ENCODE measurements around the gene ACKR2.

Gene ACKR2

DNA sequence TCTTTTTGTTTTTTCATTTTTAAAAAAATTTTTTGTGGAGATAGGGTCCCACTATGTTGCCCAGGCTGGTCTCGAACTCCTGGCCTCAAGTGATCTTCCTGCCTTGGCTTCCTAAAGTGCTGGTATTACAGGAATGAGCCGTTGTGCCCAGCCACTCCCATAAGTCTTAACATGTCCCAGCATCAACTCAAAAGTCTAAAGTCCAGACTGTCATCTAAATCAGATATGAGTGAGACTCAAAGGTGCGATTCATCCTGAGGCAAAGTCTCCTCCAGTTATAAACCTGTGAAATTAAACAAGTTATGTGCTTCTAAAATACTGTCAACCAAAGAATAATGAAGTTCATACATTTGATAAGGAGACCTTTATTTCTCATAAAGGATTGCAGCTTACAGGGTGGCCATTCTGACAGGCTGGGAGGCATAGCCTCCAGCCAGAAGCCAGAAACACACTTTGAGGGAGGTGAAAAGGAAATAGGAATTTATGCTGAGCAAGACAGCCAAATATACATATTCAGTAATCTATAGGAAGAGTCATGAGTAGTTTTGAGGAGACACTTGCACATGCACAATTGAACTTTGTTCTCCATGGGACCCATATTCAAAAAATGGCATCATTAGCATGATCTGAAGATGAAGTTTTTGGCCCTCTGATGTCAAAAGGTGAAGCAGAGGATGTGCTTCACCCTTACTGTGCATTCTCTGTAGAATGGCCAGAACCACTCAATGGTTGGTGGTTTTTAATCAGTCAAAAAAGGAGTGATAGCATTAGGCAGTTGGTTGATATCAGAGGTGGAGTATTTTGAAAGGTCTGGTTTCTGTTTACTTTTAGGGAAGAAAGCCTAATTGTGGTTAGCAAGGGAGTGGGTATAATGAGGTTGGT, 85.7 kb downstream of the ACKR2 start (continued):
- TF ChIP-seq, protein P1, sequence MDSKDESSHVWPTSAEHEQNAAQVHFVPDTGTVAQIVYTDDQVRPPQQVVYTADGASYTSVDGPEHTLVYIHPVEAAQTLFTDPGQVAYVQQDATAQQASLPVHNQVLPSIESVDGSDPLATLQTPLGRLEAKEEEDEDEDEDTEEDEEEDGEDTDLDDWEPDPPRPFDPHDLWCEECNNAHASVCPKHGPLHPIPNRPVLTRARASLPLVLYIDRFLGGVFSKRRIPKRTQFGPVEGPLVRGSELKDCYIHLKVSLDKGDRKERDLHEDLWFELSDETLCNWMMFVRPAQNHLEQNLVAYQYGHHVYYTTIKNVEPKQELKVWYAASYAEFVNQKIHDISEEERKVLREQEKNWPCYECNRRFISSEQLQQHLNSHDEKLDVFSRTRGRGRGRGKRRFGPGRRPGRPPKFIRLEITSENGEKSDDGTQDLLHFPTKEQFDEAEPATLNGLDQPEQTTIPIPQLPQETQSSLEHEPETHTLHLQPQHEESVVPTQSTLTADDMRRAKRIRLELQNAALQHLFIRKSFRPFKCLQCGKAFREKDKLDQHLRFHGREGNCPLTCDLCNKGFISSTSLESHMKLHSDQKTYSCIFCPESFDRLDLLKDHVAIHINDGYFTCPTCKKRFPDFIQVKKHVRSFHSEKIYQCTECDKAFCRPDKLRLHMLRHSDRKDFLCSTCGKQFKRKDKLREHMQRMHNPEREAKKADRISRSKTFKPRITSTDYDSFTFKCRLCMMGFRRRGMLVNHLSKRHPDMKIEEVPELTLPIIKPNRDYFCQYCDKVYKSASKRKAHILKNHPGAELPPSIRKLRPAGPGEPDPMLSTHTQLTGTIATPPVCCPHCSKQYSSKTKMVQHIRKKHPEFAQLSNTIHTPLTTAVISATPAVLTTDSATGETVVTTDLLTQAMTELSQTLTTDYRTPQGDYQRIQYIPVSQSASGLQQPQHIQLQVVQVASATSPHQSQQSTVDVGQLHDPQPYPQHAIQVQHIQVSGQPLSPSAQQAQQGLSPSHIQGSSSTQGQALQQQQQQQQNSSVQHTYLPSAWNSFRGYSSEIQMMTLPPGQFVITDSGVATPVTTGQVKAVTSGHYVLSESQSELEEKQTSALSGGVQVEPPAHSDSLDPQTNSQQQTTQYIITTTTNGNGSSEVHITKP (tag by site-specific recombination; IDR thresholded peaks at IDR 0.05), result peak; percentile 93
- no peak for TF ChIP-seq PRDM1 (tag by site-specific recombination; IDR thresholded peaks at IDR 0.05)
- no peak for TF ChIP-seq ZNF654 (tag by site-specific recombination; IDR thresholded peaks at IDR 0.05; ENCODE audit: low read depth)
- TF ChIP-seq, protein P2, sequence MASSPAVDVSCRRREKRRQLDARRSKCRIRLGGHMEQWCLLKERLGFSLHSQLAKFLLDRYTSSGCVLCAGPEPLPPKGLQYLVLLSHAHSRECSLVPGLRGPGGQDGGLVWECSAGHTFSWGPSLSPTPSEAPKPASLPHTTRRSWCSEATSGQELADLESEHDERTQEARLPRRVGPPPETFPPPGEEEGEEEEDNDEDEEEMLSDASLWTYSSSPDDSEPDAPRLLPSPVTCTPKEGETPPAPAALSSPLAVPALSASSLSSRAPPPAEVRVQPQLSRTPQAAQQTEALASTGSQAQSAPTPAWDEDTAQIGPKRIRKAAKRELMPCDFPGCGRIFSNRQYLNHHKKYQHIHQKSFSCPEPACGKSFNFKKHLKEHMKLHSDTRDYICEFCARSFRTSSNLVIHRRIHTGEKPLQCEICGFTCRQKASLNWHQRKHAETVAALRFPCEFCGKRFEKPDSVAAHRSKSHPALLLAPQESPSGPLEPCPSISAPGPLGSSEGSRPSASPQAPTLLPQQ (tag by site-specific recombination; IDR thresholded peaks at IDR 0.05), result no peak
- no peak for TF ChIP-seq ZNF629 (tag by site-specific recombination; IDR thresholded peaks at IDR 0.05)
- no peak for TF ChIP-seq SP2 (tag by site-specific recombination; IDR thresholded peaks at IDR 0.05)
- TF ChIP-seq, protein P3, sequence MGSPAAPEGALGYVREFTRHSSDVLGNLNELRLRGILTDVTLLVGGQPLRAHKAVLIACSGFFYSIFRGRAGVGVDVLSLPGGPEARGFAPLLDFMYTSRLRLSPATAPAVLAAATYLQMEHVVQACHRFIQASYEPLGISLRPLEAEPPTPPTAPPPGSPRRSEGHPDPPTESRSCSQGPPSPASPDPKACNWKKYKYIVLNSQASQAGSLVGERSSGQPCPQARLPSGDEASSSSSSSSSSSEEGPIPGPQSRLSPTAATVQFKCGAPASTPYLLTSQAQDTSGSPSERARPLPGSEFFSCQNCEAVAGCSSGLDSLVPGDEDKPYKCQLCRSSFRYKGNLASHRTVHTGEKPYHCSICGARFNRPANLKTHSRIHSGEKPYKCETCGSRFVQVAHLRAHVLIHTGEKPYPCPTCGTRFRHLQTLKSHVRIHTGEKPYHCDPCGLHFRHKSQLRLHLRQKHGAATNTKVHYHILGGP (tag by site-specific recombination; IDR thresholded peaks at IDR 0.05), result no peak
- no peak for TF ChIP-seq TRIM28 (IDR thresholded peaks at IDR 0.05; ENCODE audit: borderline replicate concordance, low read length)
- no peak for TF ChIP-seq TCF7L2 (IDR thresholded peaks at IDR 0.05; ENCODE audit: borderline replicate concordance, low read depth, low read length)
- TF ChIP-seq, protein P4, sequence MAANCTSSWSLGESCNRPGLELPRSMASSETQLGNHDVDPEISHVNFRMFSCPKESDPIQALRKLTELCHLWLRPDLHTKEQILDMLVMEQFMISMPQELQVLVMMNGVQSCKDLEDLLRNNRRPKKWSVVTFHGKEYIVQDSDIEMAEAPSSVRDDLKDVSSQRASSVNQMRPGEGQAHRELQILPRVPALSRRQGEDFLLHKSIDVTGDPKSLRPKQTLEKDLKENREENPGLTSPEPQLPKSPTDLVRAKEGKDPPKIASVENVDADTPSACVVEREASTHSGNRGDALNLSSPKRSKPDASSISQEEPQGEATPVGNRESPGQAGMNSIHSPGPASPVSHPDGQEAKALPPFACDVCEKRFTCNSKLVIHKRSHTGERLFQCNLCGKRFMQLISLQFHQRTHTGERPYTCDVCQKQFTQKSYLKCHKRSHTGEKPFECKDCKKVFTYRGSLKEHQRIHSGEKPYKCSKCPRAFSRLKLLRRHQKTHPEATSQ (tag by site-specific recombination; IDR thresholded peaks at IDR 0.05), result no peak
- TF ChIP-seq ZXDB (tag by site-specific recombination; IDR thresholded peaks at IDR 0.05), result no peak
- peak; percentile 86 for TF ChIP-seq WT1 (tag by site-specific recombination; IDR thresholded peaks at IDR 0.05)
- TF ChIP-seq GLI2 (tag by site-specific recombination; IDR thresholded peaks at IDR 0.05; ENCODE audit: borderline replicate concordance, low read depth), result no peak
- TF ChIP-seq, protein P5, sequence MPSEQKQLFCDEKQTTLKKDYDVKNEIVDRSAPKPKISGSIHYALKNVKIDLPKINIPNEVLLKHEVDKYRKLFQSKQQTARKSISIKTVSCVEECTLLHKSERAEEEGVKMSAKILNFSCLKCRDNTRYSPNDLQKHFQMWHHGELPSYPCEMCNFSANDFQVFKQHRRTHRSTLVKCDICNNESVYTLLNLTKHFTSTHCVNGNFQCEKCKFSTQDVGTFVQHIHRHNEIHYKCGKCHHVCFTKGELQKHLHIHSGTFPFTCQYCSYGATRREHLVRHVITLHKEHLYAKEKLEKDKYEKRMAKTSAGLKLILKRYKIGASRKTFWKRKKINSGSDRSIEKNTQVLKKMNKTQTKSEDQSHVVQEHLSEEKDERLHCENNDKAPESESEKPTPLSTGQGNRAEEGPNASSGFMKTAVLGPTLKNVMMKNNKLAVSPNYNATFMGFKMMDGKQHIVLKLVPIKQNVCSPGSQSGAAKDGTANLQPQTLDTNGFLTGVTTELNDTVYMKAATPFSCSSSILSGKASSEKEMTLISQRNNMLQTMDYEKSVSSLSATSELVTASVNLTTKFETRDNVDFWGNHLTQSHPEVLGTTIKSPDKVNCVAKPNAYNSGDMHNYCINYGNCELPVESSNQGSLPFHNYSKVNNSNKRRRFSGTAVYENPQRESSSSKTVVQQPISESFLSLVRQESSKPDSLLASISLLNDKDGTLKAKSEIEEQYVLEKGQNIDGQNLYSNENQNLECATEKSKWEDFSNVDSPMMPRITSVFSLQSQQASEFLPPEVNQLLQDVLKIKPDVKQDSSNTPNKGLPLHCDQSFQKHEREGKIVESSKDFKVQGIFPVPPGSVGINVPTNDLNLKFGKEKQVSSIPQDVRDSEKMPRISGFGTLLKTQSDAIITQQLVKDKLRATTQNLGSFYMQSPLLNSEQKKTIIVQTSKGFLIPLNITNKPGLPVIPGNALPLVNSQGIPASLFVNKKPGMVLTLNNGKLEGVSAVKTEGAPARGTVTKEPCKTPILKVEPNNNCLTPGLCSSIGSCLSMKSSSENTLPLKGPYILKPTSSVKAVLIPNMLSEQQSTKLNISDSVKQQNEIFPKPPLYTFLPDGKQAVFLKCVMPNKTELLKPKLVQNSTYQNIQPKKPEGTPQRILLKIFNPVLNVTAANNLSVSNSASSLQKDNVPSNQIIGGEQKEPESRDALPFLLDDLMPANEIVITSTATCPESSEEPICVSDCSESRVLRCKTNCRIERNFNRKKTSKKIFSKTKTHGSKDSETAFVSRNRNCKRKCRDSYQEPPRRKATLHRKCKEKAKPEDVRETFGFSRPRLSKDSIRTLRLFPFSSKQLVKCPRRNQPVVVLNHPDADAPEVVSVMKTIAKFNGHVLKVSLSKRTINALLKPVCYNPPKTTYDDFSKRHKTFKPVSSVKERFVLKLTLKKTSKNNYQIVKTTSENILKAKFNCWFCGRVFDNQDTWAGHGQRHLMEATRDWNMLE (tag by site-specific recombination; conservative IDR thresholded peaks at IDR 0.05; ENCODE audit: low read depth), result no peak

Data from HEK293 (cell line).